ENCODE results near the gene UMAD1. TPM values are rescaled to one million over a fixed set of nuclear protein-coding genes. Genes with fewer than 3 reads are reported as not detected.

The UMAD1 gene
- total RNA-seq, 1 donor from 2014 or later, result 10.0 TPM

DNA sequence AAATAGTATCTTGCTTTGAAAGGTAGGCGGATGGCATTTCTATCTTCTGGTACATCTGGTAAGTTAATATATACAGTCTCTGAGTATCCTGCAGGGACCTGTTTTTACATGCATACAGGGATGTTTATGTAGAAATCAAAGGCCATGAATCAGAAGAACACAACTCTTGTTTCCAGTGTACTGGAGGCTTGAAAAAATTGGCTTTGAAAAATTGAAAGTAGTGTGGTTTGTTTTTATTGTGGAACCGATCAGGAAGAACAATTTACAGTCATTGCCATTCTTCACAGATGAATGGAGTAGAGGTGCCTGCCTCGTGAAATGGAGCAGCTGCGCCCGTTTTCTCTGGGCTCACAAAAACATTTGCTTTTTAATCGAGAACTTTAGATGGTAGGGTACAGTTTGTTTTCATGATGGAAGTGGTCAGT lies 131.9 kb downstream of the UMAD1 start:
- peak overlapping the region; percentile 60 for H3K27ac Mint-ChIP-seq
- no peaks in the 10 kb centered on the region for H3K36me3 Mint-ChIP-seq
- H3K9me3 Mint-ChIP-seq, result no peaks in the 10 kb centered on the region
- no peak for DNase-seq (ENCODE audit: low spot score in 2 of 2, unreplicated experiment in 2 of 2)
- H3K27me3 Mint-ChIP-seq (ENCODE audit: low read depth), result no peaks in the 10 kb centered on the region
- no peak overlapping the region for H3K4me3 Mint-ChIP-seq
- TF ChIP-seq, protein P1, sequence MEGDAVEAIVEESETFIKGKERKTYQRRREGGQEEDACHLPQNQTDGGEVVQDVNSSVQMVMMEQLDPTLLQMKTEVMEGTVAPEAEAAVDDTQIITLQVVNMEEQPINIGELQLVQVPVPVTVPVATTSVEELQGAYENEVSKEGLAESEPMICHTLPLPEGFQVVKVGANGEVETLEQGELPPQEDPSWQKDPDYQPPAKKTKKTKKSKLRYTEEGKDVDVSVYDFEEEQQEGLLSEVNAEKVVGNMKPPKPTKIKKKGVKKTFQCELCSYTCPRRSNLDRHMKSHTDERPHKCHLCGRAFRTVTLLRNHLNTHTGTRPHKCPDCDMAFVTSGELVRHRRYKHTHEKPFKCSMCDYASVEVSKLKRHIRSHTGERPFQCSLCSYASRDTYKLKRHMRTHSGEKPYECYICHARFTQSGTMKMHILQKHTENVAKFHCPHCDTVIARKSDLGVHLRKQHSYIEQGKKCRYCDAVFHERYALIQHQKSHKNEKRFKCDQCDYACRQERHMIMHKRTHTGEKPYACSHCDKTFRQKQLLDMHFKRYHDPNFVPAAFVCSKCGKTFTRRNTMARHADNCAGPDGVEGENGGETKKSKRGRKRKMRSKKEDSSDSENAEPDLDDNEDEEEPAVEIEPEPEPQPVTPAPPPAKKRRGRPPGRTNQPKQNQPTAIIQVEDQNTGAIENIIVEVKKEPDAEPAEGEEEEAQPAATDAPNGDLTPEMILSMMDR (IDR thresholded peaks at IDR 0.05; ENCODE audit: unreplicated experiment), result no peak
- H3K4me1 Mint-ChIP-seq, result peaks cover 31% of the 10 kb centered on the region

DNA sequence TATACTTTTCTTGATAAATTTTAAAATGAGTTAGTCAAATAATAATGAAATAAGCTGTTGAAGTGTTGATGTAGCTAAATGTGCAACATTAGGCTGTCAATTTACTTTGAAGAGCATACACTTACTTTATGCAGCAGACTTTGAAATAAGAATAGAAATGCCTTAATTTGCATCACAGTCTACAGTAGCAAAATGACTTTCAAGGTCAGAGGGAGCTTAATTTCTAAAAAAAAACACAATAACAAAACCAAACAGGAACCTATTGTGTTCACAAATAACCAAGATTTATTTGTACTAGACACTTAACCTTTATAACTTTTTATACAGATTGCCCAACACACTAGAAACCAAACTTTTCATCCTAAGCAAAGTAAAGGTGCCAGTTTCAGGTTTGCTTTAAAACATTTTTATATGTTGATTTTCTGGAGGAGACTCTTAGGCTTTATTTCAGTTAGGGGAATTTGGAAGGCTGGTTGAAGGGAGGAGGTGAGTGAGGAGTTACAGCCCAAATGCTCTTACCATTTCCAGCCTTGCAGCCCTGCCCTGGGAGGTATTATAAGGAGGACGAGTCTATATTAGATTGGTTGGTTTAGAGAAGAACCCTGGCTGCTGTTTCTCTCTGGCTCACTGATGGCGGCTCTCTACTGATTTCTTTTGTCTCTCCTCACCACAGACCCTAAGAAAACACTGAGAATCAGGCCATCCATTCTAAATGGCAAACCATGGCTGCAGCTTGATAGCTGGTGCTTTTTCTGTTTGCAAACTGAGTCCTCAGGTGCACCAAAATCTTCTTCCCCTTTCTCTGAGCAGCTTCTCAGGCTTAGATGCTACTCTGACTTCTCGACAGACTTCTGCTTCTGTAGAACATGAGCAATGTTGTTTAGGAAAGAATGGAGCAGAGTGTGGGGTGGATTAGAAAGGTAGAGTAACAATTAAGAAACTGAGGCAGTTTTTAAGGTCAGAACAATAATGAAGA lies 133.1 kb downstream of the UMAD1 start:
- H3K27me3 Mint-ChIP-seq (ENCODE audit: low read depth), result no peaks in the 10 kb centered on the region
- peaks cover 26% of the 10 kb centered on the region for H3K4me1 Mint-ChIP-seq

DNA sequence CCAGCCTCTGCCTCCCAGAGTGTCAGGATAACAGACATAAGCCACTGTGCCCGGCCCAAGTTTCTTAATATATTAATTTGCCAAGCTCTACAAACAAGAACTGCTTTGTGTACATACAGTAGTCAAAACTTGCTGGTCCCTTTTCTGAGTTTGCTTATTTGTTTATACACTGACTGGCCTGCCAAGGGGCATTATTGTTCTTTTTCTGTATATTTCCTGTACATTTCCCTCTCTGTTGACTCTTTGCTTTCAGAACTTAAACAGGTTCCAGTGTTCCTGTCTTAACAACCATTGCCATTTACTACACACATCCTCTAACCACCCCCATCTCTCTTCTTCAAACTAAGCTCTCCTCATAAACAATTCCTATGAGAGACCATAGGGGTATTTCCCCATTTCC lies 139.3 kb downstream of the UMAD1 start:
- no peak overlapping the region for H3K27ac Mint-ChIP-seq
- H3K9me3 Mint-ChIP-seq, result no peaks in the 10 kb centered on the region
- no peaks in the 10 kb centered on the region for H3K36me3 Mint-ChIP-seq
- DNase-seq (ENCODE audit: low spot score in 2 of 2, unreplicated experiment in 2 of 2), result no peak
- TF ChIP-seq, protein P1 (IDR thresholded peaks at IDR 0.05; ENCODE audit: unreplicated experiment), result no peak
- no peaks in the 10 kb centered on the region for H3K4me1 Mint-ChIP-seq
- no peak overlapping the region for H3K4me3 Mint-ChIP-seq
- H3K27me3 Mint-ChIP-seq (ENCODE audit: low read depth), result no peaks in the 10 kb centered on the region

More for the DNA sequence above, 133.1 kb downstream of the UMAD1 start:
- no peak for DNase-seq (ENCODE audit: low spot score in 2 of 2, unreplicated experiment in 2 of 2)
- Mint-ChIP-seq H3K9me3 (no peaks in the 10 kb centered on the region), H3K36me3 (no peaks in the 10 kb centered on the region), H3K4me3 (no peak overlapping the region), H3K27ac (no peak overlapping the region)
- TF ChIP-seq, protein P1 (IDR thresholded peaks at IDR 0.05; ENCODE audit: unreplicated experiment), result no peak

DNA sequence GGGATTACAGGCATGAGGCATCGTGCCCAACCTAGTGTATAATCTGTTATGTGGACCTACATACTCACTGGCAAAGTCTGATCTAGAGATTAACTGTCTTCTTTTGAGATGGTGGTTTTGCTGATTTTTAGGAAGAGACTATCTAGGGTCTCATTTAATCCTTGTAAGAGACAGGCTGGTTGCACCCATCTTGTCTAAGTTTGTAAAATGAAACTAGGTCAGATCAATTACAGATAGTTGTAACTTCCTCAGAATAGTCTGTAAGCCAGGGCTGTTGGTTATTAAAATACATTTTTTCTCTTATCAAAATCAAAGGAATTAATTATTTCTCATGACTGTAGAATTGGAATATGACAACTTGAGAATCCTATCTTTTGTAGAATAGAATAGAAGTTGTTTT lies 142.4 kb downstream of the UMAD1 start:
- Mint-ChIP-seq H3K4me1 (peaks cover 5% of the 10 kb centered on the region), H3K9me3 (no peaks in the 10 kb centered on the region), H3K4me3 (no peak overlapping the region), H3K27ac (no peak overlapping the region), H3K36me3 (no peaks in the 10 kb centered on the region), H3K27me3 (ENCODE audit: low read depth) (no peaks in the 10 kb centered on the region)
- DNase-seq (ENCODE audit: low spot score in 2 of 2, unreplicated experiment in 2 of 2), result no peak
- TF ChIP-seq, protein P1 (IDR thresholded peaks at IDR 0.05; ENCODE audit: unreplicated experiment), result no peak

- Mint-ChIP-seq H3K27ac (no peak overlapping the region), H3K4me1 (peaks cover 13% of the 10 kb centered on the region), H3K27me3 (ENCODE audit: low read depth) (no peaks in the 10 kb centered on the region), H3K36me3 (no peaks in the 10 kb centered on the region), H3K4me3 (no peak overlapping the region), H3K9me3 (no peaks in the 10 kb centered on the region)
- TF ChIP-seq, protein P1 (IDR thresholded peaks at IDR 0.05; ENCODE audit: unreplicated experiment), result no peak
- DNase-seq (ENCODE audit: low spot score in 2 of 2, unreplicated experiment in 2 of 2), result no peak
Measured at GRCh38 chr7:7785344-7785973, 144.9 kb downstream of the UMAD1 start.
